GM12878 (cell line): ENCODE data around the gene ING4. TPM values are rescaled to one million over a fixed set of nuclear protein-coding genes. Genes with fewer than 3 reads are reported as not detected.

ENCODE experiments used
- ATAC-seq: fragments of 200-7000 bp; cut with Tn5 transposase; 3 replicates; pipeline ENCODE4 v1.9.1; 2020; ENCODE audit warnings: mild to moderate bottlenecking, moderate library complexity
- BruUV-seq: library from RNA; stranded (reverse); fragments of 400-500 nt; replicated peaks from 2 replicates; lab custom pipeline; 2021; lab: Mats Ljungman, UMichigan
- CTCF ChIA-PET: fragments of 300-600 bp; sonication (Branson Sonifier 250); formaldehyde crosslinking; extraction: SDS; loops from one replicate; lab custom pipeline; 2021; ENCODE audit warnings: inconsistent platforms; lab: Yijun Ruan, JAX
- POLR2A ChIA-PET: fragments of 350-600 bp; formaldehyde crosslinking; extraction: SDS; loops from one replicate; lab custom pipeline; 2021; ENCODE audit warnings: inconsistent platforms; lab: Charles Lee
- RAD21 ChIA-PET: fragments of 300-600 bp; sonication (Branson Sonifier 250); formaldehyde crosslinking; loops from one replicate; lab custom pipeline; 2023; ENCODE audit warnings: antibody characterized with exemption; ENCODE audit not compliant: unreplicated experiment; lab: Charles Lee
- SMC1A ChIA-PET: fragments of 300-600 bp; sonication (Branson Sonifier 250); formaldehyde crosslinking; loops from one replicate; lab custom pipeline; 2023; ENCODE audit not compliant: unreplicated experiment, uncharacterized antibody; lab: Charles Lee
- DNase-seq: peaks from one replicate; pipeline ENCODE4 v3.0.0-alpha.2; 2011; ENCODE audit warnings: low read depth, low spot score
- FAIRE-seq: peaks from 3 replicates; lab custom pipeline; 2011; peaks lifted over from hg19 to GRCh38; lab: Jason Lieb, UNC
- H2AFZ ChIP-seq: 2 replicates; pipeline ENCODE4 v1.6.0; 2011; ENCODE audit warnings: low read depth, low read length, control low read depth; ENCODE audit not compliant: control insufficient read depth
- H3K27ac ChIP-seq: 2 replicates; pipeline ENCODE4 v1.5.1; 2011; ENCODE audit warnings: control low read depth; ENCODE audit not compliant: control insufficient read depth, insufficient read depth
- H3K27me3 ChIP-seq, 2 experiments: replicated peaks in 1 of 2; 2 replicates each; pipeline versions ENCODE4 v1.6.0 to v1.6.1; 2011; ENCODE audit warnings: low read length in 1 of 2; ENCODE audit not compliant: control insufficient read depth in 2 of 2, insufficient read depth in 2 of 2
- H3K36me3 ChIP-seq, 2 experiments: 2 replicates each; pipeline ENCODE4 v1.5.1; 2011; ENCODE audit warnings: low read length in 1 of 2; ENCODE audit not compliant: control insufficient read depth in 2 of 2, insufficient read depth in 2 of 2
- H3K4me1 ChIP-seq: 2 replicates; pipeline ENCODE4 v1.6.1; 2011; ENCODE audit warnings: mild to moderate bottlenecking, low read length, moderate library complexity, mixed read lengths; ENCODE audit not compliant: control insufficient read depth, insufficient read depth
- H3K4me2 ChIP-seq: 2 replicates; pipeline ENCODE4 v1.6.0; 2011; ENCODE audit warnings: control low read depth; ENCODE audit not compliant: control insufficient read depth, insufficient read depth
- H3K4me3 ChIP-seq: fragments of 200-600 bp; sonication (generic); 2 replicates; pipeline ENCODE4 v1.5.1; 2016
- H3K79me2 ChIP-seq: 2 replicates; pipeline ENCODE4 v1.6.0; 2011; ENCODE audit warnings: low read length; ENCODE audit not compliant: control insufficient read depth, insufficient read depth
- H3K9ac ChIP-seq: 2 replicates; pipeline ENCODE4 v1.8.0; 2011; ENCODE audit warnings: low read length, control low read depth, mixed read lengths; ENCODE audit not compliant: control insufficient read depth, insufficient read depth
- H3K9me3 ChIP-seq: replicated peaks from 3 replicates; pipeline ENCODE4 v1.5.1; 2011; ENCODE audit warnings: mild to moderate bottlenecking, low read length; ENCODE audit not compliant: control insufficient read depth, insufficient read depth
- H4K20me1 ChIP-seq: 2 replicates; pipeline ENCODE4 v1.6.0; 2011; ENCODE audit not compliant: control insufficient read depth, insufficient read depth
- EP300 ChIP-seq, 2 experiments: fragments of 150-350 bp in 1 of 2; IDR thresholded peaks; 2 replicates each; pipeline ENCODE4 v1.6.1; 2011 to 2012; ENCODE audit warnings: low read depth in 2 of 2, low read length in 2 of 2, borderline replicate concordance in 1 of 2, improper control_type of control experiment in 1 of 2, inconsistent platforms in 1 of 2; ENCODE audit not compliant: control insufficient read depth in 1 of 2
- KAT2A ChIP-seq: conservative IDR thresholded peaks from 2 replicates; pipeline ENCODE4 v1.6.1; 2011; ENCODE audit warnings: low read depth, low read length; ENCODE audit not compliant: control insufficient read depth
- POLR2A ChIP-seq: IDR thresholded peaks from 2 replicates; pipeline ENCODE4 v1.6.1; 2011; ENCODE audit warnings: low read depth, mild to moderate bottlenecking, low read length
- RFX5 ChIP-seq: IDR thresholded peaks from 2 replicates; pipeline ENCODE4 v1.6.1; 2011; ENCODE audit warnings: low read depth, low read length, improper control_type of control experiment
- SREBF1 ChIP-seq: IDR thresholded peaks from 2 replicates; pipeline ENCODE4 v1.6.1; 2012; ENCODE audit warnings: mild to moderate bottlenecking, low read length
- WGBS: methylation state at CpG from one replicate; pipeline ENCODE4 v1.1.6; 2016; ENCODE audit warnings: low lambda C conversion rate; ENCODE audit not compliant: insufficient replicate concordance, insufficient coverage; ENCODE audit errors: missing lambda C conversion rate; 5-methylcytosine and 5-hydroxymethylcytosine counted together
- in situ Hi-C: fragments of 300-500 bp; cut with MboI; formaldehyde crosslinking; loops from 9 replicates; pipeline ENCODE4 v1.14.3; 2018; ENCODE audit warnings: mixed read lengths
- intact Hi-C: fragments of 100-400 bp; cut with micrococcal nuclease; formaldehyde crosslinking; loops from one replicate; pipeline ENCODE4 v1.14.2; 2022; ENCODE audit not compliant: unreplicated experiment
- polyA plus RNA-seq, 11 experiments: library from polyadenylated mRNA; depleted of rRNA in 4 of 11; unstranded in 6 of 11; stranded (reverse) in 5 of 11; fragments of >200 nt; fragmentation: Nextera tagmentation in 4 of 11; fragmentation: Illumina TruSeq in 1 of 11; extraction: Ambion mirVana in 4 of 11; extraction: Trizol in 1 of 11; gene quantifications; 1 replicate in 1 of 11; 2 replicates in 10 of 11; pipeline versions ENCODE4 v1.2.1 to v1.2.3, GENCODE V29; 2011 to 2016; ENCODE audit warnings: inconsistent platforms in 2 of 11, missing spikeins in 2 of 11, low read depth in 1 of 11
- total RNA-seq, 4 experiments: library from RNA; depleted of rRNA in 3 of 4; stranded (reverse); fragments of >200 nt in 3 of 4; fragmentation: Illumina TruSeq in 1 of 4; extraction: Trizol in 1 of 4; gene quantifications; 2 replicates each; pipeline versions ENCODE4 v1.2.1 to v1.2.3, GENCODE V29; 2013 to 2021
- TF ChIP-seq, protein P1 (sequence below): fragments of 450-650 bp; IDR thresholded peaks from 2 replicates; pipeline ENCODE4 v1.6.1; 2017; ENCODE audit warnings: mild to moderate bottlenecking

ING4 gene
- total and polyA plus RNA-seq, 10 of the 15 experiments (the other 5 are each of a cell fraction or from before 2014, with no cell fraction given), result 7.2 to 53.9 (median 21.8) TPM

DNA sequence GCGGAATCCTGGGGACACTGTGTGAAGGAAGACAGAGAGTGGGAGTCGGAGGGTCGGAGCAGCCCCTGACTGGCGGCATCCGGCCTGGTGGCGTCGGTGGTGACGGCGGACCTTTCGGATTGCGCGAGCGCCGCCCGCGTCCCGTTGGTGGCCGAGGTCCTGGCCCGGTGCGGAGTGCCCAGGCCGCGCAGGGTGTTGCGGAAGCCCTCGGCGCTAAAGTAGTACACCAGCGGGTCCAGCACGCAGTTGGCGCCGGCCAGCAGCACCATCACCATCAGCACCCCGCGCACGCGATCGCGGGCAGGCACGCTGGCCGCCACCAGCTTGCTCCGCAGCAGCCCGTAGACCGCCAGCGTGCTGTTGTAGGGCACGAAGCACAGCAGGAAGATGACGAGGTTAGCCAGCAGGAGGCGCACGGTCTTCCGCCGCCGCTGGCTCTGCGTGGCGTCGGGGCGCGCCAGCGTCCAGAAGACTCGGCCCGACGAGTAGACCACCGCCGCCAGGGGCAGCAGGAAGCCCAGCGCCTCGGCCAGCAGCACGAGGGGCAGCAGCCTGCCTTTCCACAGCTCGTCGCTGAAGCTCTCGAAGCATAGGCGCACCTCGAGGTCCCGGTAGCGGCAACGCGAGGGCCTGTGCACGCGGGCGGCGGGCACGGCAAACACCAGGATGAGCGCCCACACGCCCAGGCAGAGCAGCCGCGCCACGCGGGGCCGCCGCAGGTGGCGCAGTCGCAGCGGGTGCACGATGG is 42.6 kb downstream of the ING4 start:
- H4K20me1 ChIP-seq, result no peaks in the 10 kb centered on the region
- DNase-seq (no peak), ATAC-seq (no peak), FAIRE-seq (no peak)
- ChIA-PET RAD21 (interaction anchor here (0.7 to 2.3 kb wide), 5 partner anchors 8 to 64 kb away, joined by 3 to 5 read pairs (median 3); no protein-coding TSS in a partner anchor), SMC1A (interaction anchor here (1.3 to 1.5 kb wide), 3 partner anchors 23 to 76 kb away, joined by 3 to 5 read pairs (median 5); no protein-coding TSS in a partner anchor), POLR2A (interaction anchor here (1.4 kb wide), 1 partner anchor 12 kb away, joined by 8 read pairs; no protein-coding TSS in a partner anchor), CTCF (interaction anchor here (1.2 to 3.1 kb wide), 5 partner anchors 7 to 64 kb away, joined by 3 to 23 read pairs (median 7); no protein-coding TSS in a partner anchor)
- H3K4me2 ChIP-seq, result no peak overlapping the region
- in situ Hi-C loops, result no loop called here
- intact Hi-C loops, result no loop called here
- H3K9me3 ChIP-seq, result no peaks in the 10 kb centered on the region
- no TSS peak for BruUV-seq
- no peak overlapping the region for H3K9ac ChIP-seq
- H3K36me3 ChIP-seq, result peaks cover 0 to 7% of the 10 kb centered on the region in 2 experiments; a peak in 2 of 4 replicates
- no peak overlapping the region for H3K4me3 ChIP-seq
- H3K4me1 ChIP-seq, result no peaks in the 10 kb centered on the region
- H3K79me2 ChIP-seq, result no peaks in the 10 kb centered on the region
- H3K27ac ChIP-seq, result no peak overlapping the region
- no peaks in the 10 kb centered on the region for H3K27me3 ChIP-seq
- no peak overlapping the region for H2AFZ ChIP-seq
- TF ChIP-seq SREBF1 (no peak), RFX5 (no peak), EP300 (IDR thresholded peaks at IDR 0.05; ENCODE audit: borderline replicate concordance in 1 of 2, control insufficient read depth in 1 of 2, low read depth in 2 of 2, low read length in 2 of 2) (no peak), KAT2A (no peak), POLR2A (peak; percentile 38; the same call in 1 of the 2 replicates)
- TF ChIP-seq, protein P1, sequence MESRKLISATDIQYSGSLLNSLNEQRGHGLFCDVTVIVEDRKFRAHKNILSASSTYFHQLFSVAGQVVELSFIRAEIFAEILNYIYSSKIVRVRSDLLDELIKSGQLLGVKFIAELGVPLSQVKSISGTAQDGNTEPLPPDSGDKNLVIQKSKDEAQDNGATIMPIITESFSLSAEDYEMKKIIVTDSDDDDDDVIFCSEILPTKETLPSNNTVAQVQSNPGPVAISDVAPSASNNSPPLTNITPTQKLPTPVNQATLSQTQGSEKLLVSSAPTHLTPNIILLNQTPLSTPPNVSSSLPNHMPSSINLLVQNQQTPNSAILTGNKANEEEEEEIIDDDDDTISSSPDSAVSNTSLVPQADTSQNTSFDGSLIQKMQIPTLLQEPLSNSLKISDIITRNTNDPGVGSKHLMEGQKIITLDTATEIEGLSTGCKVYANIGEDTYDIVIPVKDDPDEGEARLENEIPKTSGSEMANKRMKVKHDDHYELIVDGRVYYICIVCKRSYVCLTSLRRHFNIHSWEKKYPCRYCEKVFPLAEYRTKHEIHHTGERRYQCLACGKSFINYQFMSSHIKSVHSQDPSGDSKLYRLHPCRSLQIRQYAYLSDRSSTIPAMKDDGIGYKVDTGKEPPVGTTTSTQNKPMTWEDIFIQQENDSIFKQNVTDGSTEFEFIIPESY, result peak; percentile 88; the same call in 1 of the 2 replicates
- 84% methylated on average over 64 of the region's 88 CpGs for WGBS
